Neural progenitor cell (in vitro differentiated cells): ENCODE measurements around the gene MARCO. TPM values are rescaled to one million over a fixed set of nuclear protein-coding genes. Genes with fewer than 3 reads are reported as not detected.

ENCODE experiments used
- DNase-seq: peaks from one replicate; pipeline ENCODE4 v3.0.0-alpha.2; 2016; ENCODE audit warnings: low spot score
- H2AFZ ChIP-seq: fragments of 200-600 bp; sonication (generic); replicated peaks from 2 replicates; pipeline ENCODE4 v1.6.1; 2016; ENCODE audit warnings: antibody characterized with exemption
- H3F3A ChIP-seq: fragments of 200-600 bp; sonication (generic); 2 replicates; pipeline ENCODE4 v1.6.1; 2016; ENCODE audit warnings: antibody characterized with exemption, low read depth
- H3K27ac ChIP-seq: fragments of 200-600 bp; sonication (generic); 2 replicates; pipeline ENCODE4 v1.5.1; 2016; ENCODE audit warnings: mild to moderate bottlenecking
- H3K27me3 ChIP-seq: fragments of 200-600 bp; sonication (generic); 2 replicates; pipeline ENCODE4 v1.6.1; 2016; ENCODE audit warnings: mild to moderate bottlenecking, moderate library complexity
- H3K36me3 ChIP-seq: fragments of 200-600 bp; sonication (generic); 2 replicates; pipeline ENCODE4 v1.5.1; 2016
- H3K4me1 ChIP-seq: fragments of 200-600 bp; sonication (generic); 2 replicates; pipeline ENCODE4 v1.6.1; 2016; ENCODE audit warnings: mixed run types
- H3K4me2 ChIP-seq: fragments of 200-600 bp; sonication (generic); 2 replicates; pipeline ENCODE4 v1.6.1; 2016
- H3K4me3 ChIP-seq: fragments of 200-600 bp; sonication (generic); 2 replicates; pipeline ENCODE4 v1.5.1; 2016
- H3K79me2 ChIP-seq: fragments of 200-600 bp; sonication (generic); 2 replicates; pipeline ENCODE4 v1.6.1; 2016; ENCODE audit warnings: low read depth
- H3K9ac ChIP-seq: fragments of 200-600 bp; sonication (generic); 2 replicates; pipeline ENCODE4 v1.6.1; 2016
- H3K9me3 ChIP-seq: fragments of 200-600 bp; sonication (generic); 2 replicates; pipeline ENCODE4 v1.5.1; 2016; ENCODE audit warnings: low read depth
- H4K20me1 ChIP-seq: fragments of 200-600 bp; sonication (generic); 2 replicates; pipeline ENCODE4 v1.6.1; 2016; ENCODE audit warnings: low read depth
- H3K27ac Mint-ChIP-seq: 3 replicates; pipeline ENCODE4 v1.8.0; 2021; ENCODE audit warnings: mixed read lengths
- H3K27me3 Mint-ChIP-seq: 2 replicates; pipeline ENCODE4 v1.8.0; 2022; ENCODE audit warnings: low read depth, mild to moderate bottlenecking, inconsistent platforms, moderate library complexity, mixed read lengths; ENCODE audit not compliant: insufficient read depth
- H3K36me3 Mint-ChIP-seq: 3 replicates; pipeline ENCODE4 v1.8.0; 2021; ENCODE audit warnings: mixed read lengths
- H3K4me1 Mint-ChIP-seq: 3 replicates; pipeline ENCODE4 v1.8.0; 2021; ENCODE audit warnings: mixed read lengths
- H3K4me3 Mint-ChIP-seq: 3 replicates; pipeline ENCODE4 v1.8.0; 2021; ENCODE audit warnings: mild to moderate bottlenecking, moderate library complexity, mixed read lengths
- H3K9me3 Mint-ChIP-seq: 3 replicates; pipeline ENCODE4 v1.8.0; 2020; ENCODE audit warnings: mixed read lengths
- EZH2 ChIP-seq: fragments of 200-600 bp; sonication (generic); IDR thresholded peaks from 2 replicates; pipeline ENCODE4 v1.6.1; 2017; ENCODE audit warnings: antibody characterized with exemption, mild to moderate bottlenecking, moderate library complexity
- EZH2phosphoT487 ChIP-seq: fragments of 200-600 bp; sonication (generic); IDR thresholded peaks from 2 replicates; pipeline ENCODE4 v1.6.1; 2017; ENCODE audit warnings: antibody characterized with exemption
- total RNA-seq: library from RNA; depleted of rRNA; stranded (reverse); fragments of >200 nt; gene quantifications from 2 replicates; pipeline ENCODE4 v1.2.3, GENCODE V29; 2015; ENCODE audit warnings: low replicate concordance
- TF ChIP-seq, protein P1 (sequence below): fragments of 200-600 bp; sonication (generic); IDR thresholded peaks from 2 replicates; pipeline ENCODE4 v1.5.1; 2017; ENCODE audit warnings: antibody characterized with exemption, mild to moderate bottlenecking

MARCO gene
- total RNA-seq, 1 donor from 2014 or later = not detected

- Histone ChIP-seq H3K36me3 (no peaks in the 10 kb centered on the region), H3K4me1 (no peaks in the 10 kb centered on the region), H3K4me3 (no peak overlapping the region), H3K27me3 (peaks cover 35% of the 10 kb centered on the region), H3F3A (no peaks in the 10 kb centered on the region), H3K9me3 (no peaks in the 10 kb centered on the region), H2AFZ (no peak overlapping the region), H3K27ac (no peak overlapping the region), H3K9ac (no peak overlapping the region), H4K20me1 (no peaks in the 10 kb centered on the region), H3K4me2 (no peak overlapping the region), H3K79me2 (no peaks in the 10 kb centered on the region)
- no peak overlapping the region for H3K27ac Mint-ChIP-seq
- DNase-seq = no peak
- H3K4me1 Mint-ChIP-seq = no peaks in the 10 kb centered on the region
- TF ChIP-seq EZH2phosphoT487 = no peak
- TF ChIP-seq EZH2 = no peak
- TF ChIP-seq, protein P1, sequence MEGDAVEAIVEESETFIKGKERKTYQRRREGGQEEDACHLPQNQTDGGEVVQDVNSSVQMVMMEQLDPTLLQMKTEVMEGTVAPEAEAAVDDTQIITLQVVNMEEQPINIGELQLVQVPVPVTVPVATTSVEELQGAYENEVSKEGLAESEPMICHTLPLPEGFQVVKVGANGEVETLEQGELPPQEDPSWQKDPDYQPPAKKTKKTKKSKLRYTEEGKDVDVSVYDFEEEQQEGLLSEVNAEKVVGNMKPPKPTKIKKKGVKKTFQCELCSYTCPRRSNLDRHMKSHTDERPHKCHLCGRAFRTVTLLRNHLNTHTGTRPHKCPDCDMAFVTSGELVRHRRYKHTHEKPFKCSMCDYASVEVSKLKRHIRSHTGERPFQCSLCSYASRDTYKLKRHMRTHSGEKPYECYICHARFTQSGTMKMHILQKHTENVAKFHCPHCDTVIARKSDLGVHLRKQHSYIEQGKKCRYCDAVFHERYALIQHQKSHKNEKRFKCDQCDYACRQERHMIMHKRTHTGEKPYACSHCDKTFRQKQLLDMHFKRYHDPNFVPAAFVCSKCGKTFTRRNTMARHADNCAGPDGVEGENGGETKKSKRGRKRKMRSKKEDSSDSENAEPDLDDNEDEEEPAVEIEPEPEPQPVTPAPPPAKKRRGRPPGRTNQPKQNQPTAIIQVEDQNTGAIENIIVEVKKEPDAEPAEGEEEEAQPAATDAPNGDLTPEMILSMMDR = no peak
- H3K36me3 Mint-ChIP-seq = no peaks in the 10 kb centered on the region
- no peaks in the 10 kb centered on the region for H3K9me3 Mint-ChIP-seq
- H3K27me3 Mint-ChIP-seq = peaks cover 12% of the 10 kb centered on the region
- H3K4me3 Mint-ChIP-seq = no peak overlapping the region
These were observed 39.6 kb downstream of the MARCO start for GRCh38 chr2:118981632-118982031.

GRCh38 chr2:118982039-118982438 is 40.0 kb downstream of the MARCO start:
- Mint-ChIP-seq H3K27me3 (peaks cover 10% of the 10 kb centered on the region), H3K4me1 (no peaks in the 10 kb centered on the region), H3K27ac (no peak overlapping the region), H3K36me3 (no peaks in the 10 kb centered on the region), H3K9me3 (no peaks in the 10 kb centered on the region), H3K4me3 (no peak overlapping the region)
- DNase-seq = no peak
- TF ChIP-seq EZH2phosphoT487 (no peak), EZH2 (no peak)
- TF ChIP-seq, protein P1 = no peak
- Histone ChIP-seq H4K20me1 (no peaks in the 10 kb centered on the region), H3K9me3 (no peaks in the 10 kb centered on the region), H3K36me3 (no peaks in the 10 kb centered on the region), H3K79me2 (no peaks in the 10 kb centered on the region), H2AFZ (no peak overlapping the region), H3K9ac (no peak overlapping the region), H3K4me3 (no peak overlapping the region), H3K27ac (no peak overlapping the region), H3K4me2 (no peak overlapping the region), H3K27me3 (peaks cover 31% of the 10 kb centered on the region), H3K4me1 (no peaks in the 10 kb centered on the region), H3F3A (no peaks in the 10 kb centered on the region)

DNA sequence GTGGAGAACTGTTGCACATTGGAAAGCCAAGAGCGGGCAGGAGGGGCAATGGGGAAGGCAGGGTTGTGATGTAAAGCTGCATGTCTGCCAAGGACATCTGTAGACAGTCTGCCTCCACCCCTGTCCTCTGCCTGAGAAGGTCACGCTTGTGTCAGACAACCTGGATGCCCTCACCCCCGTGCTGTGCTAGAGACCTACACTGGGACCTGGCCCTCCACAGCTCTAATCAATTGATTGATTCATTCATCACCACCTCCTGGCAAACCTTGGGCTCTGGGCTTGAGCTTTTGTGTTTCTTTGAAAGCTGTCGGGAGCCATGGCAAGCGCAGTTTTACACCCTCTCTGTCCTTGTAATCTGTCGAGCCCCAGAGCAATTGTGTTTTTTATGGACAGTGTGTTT is 41.1 kb downstream of the MARCO start:
- H3K27me3 Mint-ChIP-seq = peaks cover 4% of the 10 kb centered on the region

More for the DNA sequence above, 41.1 kb downstream of the MARCO start:
- H3K9me3 Mint-ChIP-seq = no peaks in the 10 kb centered on the region
- no peak overlapping the region for H3K4me3 Mint-ChIP-seq
- Histone ChIP-seq H3K36me3 (no peaks in the 10 kb centered on the region), H3K27ac (no peak overlapping the region), H2AFZ (no peak overlapping the region), H3K4me2 (no peak overlapping the region), H3K27me3 (peaks cover 21% of the 10 kb centered on the region), H3K4me1 (no peaks in the 10 kb centered on the region), H3K79me2 (no peaks in the 10 kb centered on the region), H4K20me1 (no peaks in the 10 kb centered on the region), H3K4me3 (no peak overlapping the region), H3K9ac (no peak overlapping the region), H3F3A (no peaks in the 10 kb centered on the region), H3K9me3 (no peaks in the 10 kb centered on the region)
- no peak for DNase-seq
- TF ChIP-seq EZH2 (no peak), EZH2phosphoT487 (no peak)
- TF ChIP-seq, protein P1 = no peak
- no peaks in the 10 kb centered on the region for H3K36me3 Mint-ChIP-seq
- no peaks in the 10 kb centered on the region for H3K4me1 Mint-ChIP-seq
- H3K27ac Mint-ChIP-seq = no peak overlapping the region
